Activated T-cell treated with anti-CD3 and anti-CD28 coated beads for 24 hours (primary cell): ENCODE measurements around the gene PHF23.

ENCODE experiments used
- DNase-seq: peaks from one replicate; pipeline ENCODE4 v3.0.0-alpha.2; 2020; ENCODE audit warnings: low read depth

PHF23 gene

GRCh38 chr17:7203391-7203790, 35.9 kb downstream of the PHF23 start:
- no peak for DNase-seq

GRCh38 chr17:7196651-7197401, 42.4 kb downstream of the PHF23 start:
- DNase-seq = no peak

GRCh38 chr17:7195971-7196370, 43.3 kb downstream of the PHF23 start:
- no peak for DNase-seq

- no peak for DNase-seq
Measured at GRCh38 chr17:7192271-7192937, 46.9 kb downstream of the PHF23 start.

GRCh38 chr17:7191571-7192270, 47.5 kb downstream of the PHF23 start:
- no peak for DNase-seq

- DNase-seq = no peak
Measured at GRCh38 chr17:7191069-7191468, 48.2 kb downstream of the PHF23 start.

- no peak for DNase-seq
Measured at GRCh38 chr17:7190276-7190917, 48.9 kb downstream of the PHF23 start.

- no peak for DNase-seq
Measured at GRCh38 chr17:7186241-7186640, 53.0 kb downstream of the PHF23 start.
